SK-N-MC (cell line): ENCODE measurements around the gene MAP3K20.
A peak's percentile ranks its signal among the peaks of the same experiment; 100 is the strongest.

Experiments used
- DNase-seq: peaks from one replicate; pipeline ENCODE4 v3.0.0-alpha.2; 2011; ENCODE audit warnings: low read depth, low spot score
- H3K27ac ChIP-seq: fragments of 200-600 bp; sonication (generic); 2 replicates; pipeline ENCODE4 v1.5.1; 2016; ENCODE audit warnings: mixed run types
- H3K36me3 ChIP-seq: fragments of 200-600 bp; sonication (generic); 2 replicates; pipeline ENCODE4 v1.6.1; 2017; ENCODE audit warnings: antibody characterized with exemption, low read length, mixed read lengths; ENCODE audit not compliant: insufficient read depth
- H3K4me3 ChIP-seq: fragments of 200-600 bp; sonication (generic); 2 replicates; pipeline ENCODE4 v1.5.1; 2016
- H3K9ac ChIP-seq: fragments of 200-600 bp; sonication (generic); 2 replicates; pipeline ENCODE4 v1.8.0; 2017; ENCODE audit warnings: mixed run types, mixed read lengths; ENCODE audit not compliant: insufficient read length
- H3K9me3 ChIP-seq: fragments of 200-600 bp; sonication (generic); 2 replicates; pipeline ENCODE4 v1.6.1; 2017; ENCODE audit warnings: low read depth, mild to moderate bottlenecking, antibody characterized with exemption, low read length, moderate library complexity, mixed read lengths
- EZH2 ChIP-seq: fragments of 200-600 bp; sonication (generic); IDR thresholded peaks from one replicate; pipeline ENCODE4 v1.6.1; 2017; ENCODE audit warnings: antibody characterized with exemption
- FOXP2 ChIP-seq: optimal IDR thresholded peaks from 2 replicates; pipeline ENCODE3; 2011; ENCODE audit warnings: mild to moderate bottlenecking, moderate library complexity; ENCODE audit not compliant: insufficient read depth; ENCODE audit errors: extremely low read length, control extremely low read depth
- POLR2AphosphoS5 ChIP-seq: IDR thresholded peaks from 2 replicates; pipeline ENCODE4 v1.6.1; 2012; ENCODE audit warnings: mild to moderate bottlenecking, low read depth, low read length, borderline replicate concordance

Gene MAP3K20

DNA sequence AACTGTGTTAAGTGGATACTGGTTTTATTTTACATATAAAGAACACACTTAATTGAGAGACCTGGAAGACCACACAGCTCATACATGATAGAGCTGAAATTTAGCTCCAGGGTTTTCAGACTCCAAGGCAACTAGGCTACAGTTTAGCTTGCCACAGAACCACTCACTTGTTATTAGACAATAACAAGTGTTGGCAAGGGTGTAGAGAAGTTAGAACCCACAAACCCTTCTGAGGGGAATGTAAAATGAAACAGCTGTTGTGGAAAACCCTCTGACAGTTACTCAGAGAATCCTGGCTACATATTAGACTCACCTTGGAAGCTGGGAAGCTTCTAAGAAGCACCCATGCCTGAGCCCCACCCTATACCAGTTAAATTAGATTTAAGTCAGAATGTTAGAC is 75.3 kb downstream of the MAP3K20 start:
- H3K4me3 ChIP-seq: no peak overlapping the region
- TF ChIP-seq FOXP2 (no peak), EZH2 (no peak), POLR2AphosphoS5 (no peak)
- DNase-seq: no peak

DNA sequence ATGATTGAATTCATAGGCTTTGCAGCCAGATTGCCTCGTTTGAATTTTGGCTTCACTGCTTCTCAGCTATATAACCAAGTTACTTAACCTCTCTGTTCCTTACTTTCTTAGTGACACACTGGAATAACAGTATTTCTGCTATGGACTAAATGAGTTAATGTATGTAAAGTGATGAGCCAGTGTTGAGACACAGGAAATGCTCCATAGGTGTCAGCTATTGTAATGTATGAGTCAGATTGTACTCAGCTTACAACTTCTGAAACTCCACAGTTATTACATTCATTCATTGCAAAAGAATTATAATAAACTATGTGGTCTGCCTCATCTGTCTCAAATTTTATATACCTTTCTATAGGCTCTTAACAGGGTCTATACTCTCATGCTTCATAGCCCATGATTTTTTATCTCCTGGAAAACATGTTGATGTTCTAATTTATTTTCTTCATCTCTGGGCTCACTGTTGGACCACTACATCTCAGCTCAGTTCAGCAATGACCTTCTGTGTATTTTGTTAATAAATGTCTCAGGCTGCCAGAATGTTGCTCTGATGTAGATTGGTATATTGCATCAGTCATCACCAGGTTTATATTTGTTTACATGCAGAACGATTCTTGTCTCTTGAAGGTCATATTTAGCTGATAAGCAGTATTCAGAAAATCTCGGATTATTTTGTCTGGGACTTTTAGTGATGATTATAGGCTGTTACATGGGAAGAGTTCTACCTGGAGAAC is 76.2 kb downstream of the MAP3K20 start:
- DNase-seq: no peak
- H3K9me3 ChIP-seq: peaks cover 5% of the 10 kb centered on the region; the same call in 1 of the 2 replicates
- no peak overlapping the region for H3K4me3 ChIP-seq
- TF ChIP-seq EZH2 (no peak), FOXP2 (no peak), POLR2AphosphoS5 (no peak)
- H3K27ac ChIP-seq: no peak overlapping the region
- peaks cover 16% of the 10 kb centered on the region for H3K36me3 ChIP-seq
- no peak overlapping the region for H3K9ac ChIP-seq

More for the DNA sequence above, 75.3 kb downstream of the MAP3K20 start:
- no peak overlapping the region for H3K9ac ChIP-seq
- peaks cover 11% of the 10 kb centered on the region for H3K36me3 ChIP-seq
- peaks cover 5% of the 10 kb centered on the region; the same call in 1 of the 2 replicates for H3K9me3 ChIP-seq
- H3K27ac ChIP-seq: no peak overlapping the region

DNA sequence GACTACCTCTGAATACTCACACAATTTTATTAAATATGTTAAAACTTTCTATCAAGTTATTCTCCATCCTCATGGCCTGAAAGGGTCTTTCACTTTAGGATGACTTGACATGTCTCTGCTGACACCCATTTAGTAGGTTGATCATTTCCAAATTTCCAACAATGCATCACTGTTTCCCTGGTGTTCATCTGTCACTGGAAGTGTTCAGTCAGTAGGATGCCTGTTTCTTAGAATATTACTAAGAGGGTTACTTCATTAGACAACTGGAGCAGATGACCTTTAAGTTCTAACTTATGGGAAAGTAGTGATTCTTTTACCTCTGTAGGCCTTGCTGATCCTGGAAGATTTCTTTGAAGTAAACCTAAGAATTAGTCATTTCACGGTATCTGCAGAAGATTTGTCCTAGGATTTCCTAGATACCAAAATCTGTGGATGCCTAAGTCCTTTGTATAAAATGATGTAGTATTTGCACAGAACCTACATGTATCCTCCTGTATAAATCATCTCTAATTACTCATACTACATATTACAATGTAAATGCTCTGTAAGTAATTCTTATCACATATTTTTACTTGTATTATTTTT is 77.7 kb downstream of the MAP3K20 start:
- H3K36me3 ChIP-seq: peaks cover 16% of the 10 kb centered on the region
- H3K27ac ChIP-seq: no peak overlapping the region
- no peak for DNase-seq
- peaks cover 5% of the 10 kb centered on the region; the same call in 1 of the 2 replicates for H3K9me3 ChIP-seq
- no peak for TF ChIP-seq FOXP2
- no peak for TF ChIP-seq POLR2AphosphoS5
- no peak for TF ChIP-seq EZH2
- H3K4me3 ChIP-seq: no peak overlapping the region
- no peak overlapping the region for H3K9ac ChIP-seq

DNA sequence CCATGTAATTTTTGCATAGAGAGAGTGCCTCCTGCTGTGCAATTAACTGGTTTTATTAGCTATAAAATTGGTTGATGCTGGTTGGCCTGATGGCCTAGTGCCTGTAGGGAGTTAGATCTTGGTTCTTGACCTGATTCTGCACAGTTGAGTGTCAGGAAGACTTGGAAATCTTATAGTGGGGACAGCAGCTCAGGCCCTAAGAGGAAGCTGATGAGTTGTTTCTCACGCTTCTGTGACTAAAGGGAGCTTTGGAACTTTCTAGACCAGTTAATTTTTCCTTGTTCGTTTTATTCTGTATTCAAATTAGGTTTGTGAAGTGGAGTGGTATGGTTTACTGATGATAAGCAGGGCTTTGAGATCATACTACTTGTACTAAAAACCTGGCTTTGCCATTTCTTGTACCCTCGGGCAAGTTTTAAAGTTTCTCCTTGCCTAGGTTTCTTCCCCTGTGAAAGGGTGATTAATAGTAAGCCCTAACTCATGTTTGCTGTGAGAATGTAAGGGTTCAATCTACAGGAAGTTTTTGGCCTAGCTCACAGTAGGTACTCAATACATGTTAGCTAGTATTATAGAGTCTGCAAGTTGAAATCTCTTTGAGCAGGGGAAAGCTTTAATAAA is 82.1 kb downstream of the MAP3K20 start:
- DNase-seq: peak; percentile 55
- Histone ChIP-seq H3K4me3 (peak overlapping the region; percentile 32; the same call in 1 of the 2 replicates), H3K9me3 (peaks cover 5% of the 10 kb centered on the region; the same call in 1 of the 2 replicates), H3K36me3 (peaks cover 16% of the 10 kb centered on the region), H3K27ac (peak overlapping the region; percentile 66), H3K9ac (no peak overlapping the region)
- TF ChIP-seq POLR2AphosphoS5: no peak; the same call in 1 of the 2 replicates
- no peak for TF ChIP-seq FOXP2
- no peak for TF ChIP-seq EZH2

DNA sequence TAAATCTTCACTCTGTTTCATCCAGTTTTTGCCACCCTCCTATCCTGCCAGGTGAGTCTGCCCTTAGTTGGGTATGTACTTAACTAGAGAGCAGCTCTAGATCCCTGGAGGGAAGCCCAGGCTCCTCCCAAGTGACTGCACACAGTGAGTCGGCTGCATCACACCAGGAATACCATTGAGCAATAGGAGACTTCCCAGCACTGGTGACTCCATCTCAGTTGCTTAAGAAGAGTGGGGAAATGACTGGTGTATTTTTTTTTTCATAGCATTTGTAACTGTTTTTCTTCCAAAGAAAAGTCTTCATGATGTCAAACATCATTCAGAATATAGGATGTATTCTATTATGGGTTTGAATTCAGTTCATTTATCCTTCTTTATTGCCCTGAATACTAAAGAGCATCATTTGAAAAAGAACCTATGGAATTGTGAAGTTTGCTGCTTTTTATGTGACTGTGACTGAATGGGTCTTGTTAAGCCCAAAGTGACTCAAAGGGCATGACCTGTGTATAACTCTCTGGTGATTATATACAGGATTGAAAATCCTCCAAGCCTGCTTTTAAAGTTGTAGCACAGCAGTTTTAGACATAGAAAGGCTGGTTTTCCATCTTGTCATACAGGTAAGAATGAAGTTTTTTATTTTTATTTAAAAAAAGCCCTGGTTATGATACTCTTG is 84.3 kb downstream of the MAP3K20 start:
- no peak for DNase-seq

DNA sequence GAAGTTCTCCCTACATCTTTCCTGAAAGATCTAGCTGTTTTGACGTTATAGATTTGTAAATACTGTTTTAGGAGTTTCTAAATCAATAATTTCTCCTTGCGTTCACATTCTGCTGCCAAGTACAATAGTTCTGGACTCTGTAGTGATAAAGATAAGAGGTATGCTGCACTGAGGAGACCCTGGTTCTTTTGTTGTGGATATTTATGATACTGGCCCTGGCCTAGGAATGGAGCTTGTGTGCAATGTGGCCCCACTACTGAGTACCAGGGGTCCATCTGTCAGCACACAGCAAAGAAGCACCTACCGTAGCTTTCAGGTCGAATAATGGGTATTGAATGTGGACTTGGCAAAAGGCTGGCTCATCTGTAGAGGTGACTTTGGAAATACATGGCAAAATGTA is 85.0 kb downstream of the MAP3K20 start:
- no peak overlapping the region for H3K9ac ChIP-seq
- no peak for DNase-seq
- peaks cover under 1% of the 10 kb centered on the region; the same call in 1 of the 2 replicates for H3K9me3 ChIP-seq
- no peak overlapping the region for H3K4me3 ChIP-seq
- no peak for TF ChIP-seq FOXP2
- no peak for TF ChIP-seq POLR2AphosphoS5
- no peak for TF ChIP-seq EZH2
- peaks cover 9% of the 10 kb centered on the region for H3K36me3 ChIP-seq
- H3K27ac ChIP-seq: no peak overlapping the region

More for the DNA sequence above, 84.3 kb downstream of the MAP3K20 start:
- Histone ChIP-seq H3K4me3 (no peak overlapping the region), H3K9me3 (peaks cover 5% of the 10 kb centered on the region; the same call in 1 of the 2 replicates), H3K36me3 (peaks cover 16% of the 10 kb centered on the region), H3K27ac (no peak overlapping the region), H3K9ac (no peak overlapping the region)
- no peak for TF ChIP-seq EZH2
- TF ChIP-seq FOXP2: no peak
- TF ChIP-seq POLR2AphosphoS5: no peak

DNA sequence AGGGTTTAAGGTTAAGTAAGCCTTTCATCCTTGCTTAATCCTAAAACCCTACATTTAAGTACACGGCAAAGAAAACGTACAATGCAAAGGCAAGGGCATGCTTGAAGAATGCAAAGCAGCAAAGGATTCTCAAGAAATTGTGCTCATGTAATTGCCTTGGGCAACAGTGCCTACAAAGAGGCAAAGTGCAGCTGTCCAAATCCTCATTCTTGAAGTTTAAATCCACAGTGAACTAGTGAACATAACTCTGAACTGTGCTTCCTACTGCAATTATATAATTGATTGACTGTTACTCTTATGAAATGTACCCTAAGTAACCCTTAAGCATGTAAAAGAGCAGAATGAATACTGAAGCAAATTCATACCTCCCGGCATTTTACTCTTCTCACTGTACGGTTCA is 85.4 kb downstream of the MAP3K20 start:
- H3K27ac ChIP-seq: no peak overlapping the region
- 0 out of 2 replicates have a peak, but pooled peaks cover 5% of the 10 kb centered on the region for H3K36me3 ChIP-seq
- TF ChIP-seq POLR2AphosphoS5 (no peak), EZH2 (no peak), FOXP2 (no peak)
- no peak overlapping the region for H3K9ac ChIP-seq
- no peak for DNase-seq
- H3K4me3 ChIP-seq: no peak overlapping the region
- H3K9me3 ChIP-seq: no peaks in the 10 kb centered on the region; the same call in 1 of the 2 replicates
